SU-DHL-6 (cell line): ENCODE results near the gene ATP9B.

Experiments used
- CTCF ChIP-seq: fragments of 200-600 bp; sonication (generic); IDR thresholded peaks from one replicate; pipeline ENCODE4 v1.5.1; 2017; ENCODE audit warnings: antibody characterized with exemption, mild to moderate bottlenecking, low read length, moderate library complexity; ENCODE audit not compliant: insufficient read depth, poor library complexity, severe bottlenecking
- EZH2phosphoT487 ChIP-seq: fragments of 200-600 bp; sonication (generic), shearing (Covaris generic); conservative IDR thresholded peaks from 2 replicates; pipeline ENCODE4 v1.6.1; 2018; ENCODE audit warnings: mild to moderate bottlenecking, antibody characterized with exemption, low read length, moderate library complexity, mixed read lengths

- TF ChIP-seq CTCF (no peak), EZH2phosphoT487 (no peak)
These were observed 326.1 kb downstream of the ATP9B start for GRCh38 chr18:79395308-79395640.
